ENCODE measurements around the gene KRTAP10-12. TPM values are rescaled to one million over a fixed set of nuclear protein-coding genes. Genes with fewer than 3 reads are reported as not detected.

KRTAP10-12 gene
- total and polyA plus RNA-seq, 10 donors, result not detected

- H3K36me3 ChIP-seq, result no peaks in the 10 kb centered on the region
- H3K27me3 ChIP-seq (replicated peaks in 1 of 7), result peaks cover 0 to 25% (median 0%) of the 10 kb centered on the region in 7 donors
- peaks cover 3 to 50% (median 38%) of the 10 kb centered on the region in 8 donors for H3K9me3 ChIP-seq
- no peak for DNase-seq
- no peaks in the 10 kb centered on the region for H3K4me1 ChIP-seq
- no peak overlapping the region for H3K4me3 ChIP-seq
- TF ChIP-seq CTCF (IDR thresholded peaks at IDR 0.05 in 8 of 11, conservative IDR thresholded peaks at IDR 0.05 in 3 of 11), result no peak
- no peak for TF ChIP-seq POLR2A (IDR thresholded peaks at IDR 0.05)
- no peak for TF ChIP-seq POLR2AphosphoS5 (IDR thresholded peaks at IDR 0.05)
- intact Hi-C loops (cut with DNase I; ENCODE audit: low total_unique reads), result loop anchor here (5.0 kb wide), 1 partner anchor 133 kb away; the partner anchor contains the start of gene KRTAP10-7
- no peak overlapping the region for H3K27ac ChIP-seq
- WGBS, 5 donors, result 93 to 95% (median 94%) methylated on average over 16 to 17 of the region's 17 CpGs
These were observed 37.9 kb downstream of the KRTAP10-12 start for GRCh38 chr21:44734841-44735240.

GRCh38 chr21:44735821-44736220 is 38.8 kb downstream of the KRTAP10-12 start:
- Histone ChIP-seq H3K36me3 (no peaks in the 10 kb centered on the region), H3K27ac (no peak overlapping the region), H3K4me3 (no peak overlapping the region), H3K9me3 (peaks cover 3 to 51% (median 38%) of the 10 kb centered on the region in 8 donors), H3K4me1 (no peaks in the 10 kb centered on the region), H3K27me3 (replicated peaks in 1 of 7) (peaks cover 0 to 21% (median 0%) of the 10 kb centered on the region in 7 donors)
- 79 to 92% (median 83%) methylated on average over 1 to 6 of the region's 6 CpGs for WGBS, 5 donors
- no peak for DNase-seq
- TF ChIP-seq CTCF (IDR thresholded peaks at IDR 0.05 in 8 of 11, conservative IDR thresholded peaks at IDR 0.05 in 3 of 11), result no peak
- TF ChIP-seq POLR2A (IDR thresholded peaks at IDR 0.05), result no peak
- intact Hi-C loops (cut with DNase I; ENCODE audit: low total_unique reads), result no loop called here

DNA sequence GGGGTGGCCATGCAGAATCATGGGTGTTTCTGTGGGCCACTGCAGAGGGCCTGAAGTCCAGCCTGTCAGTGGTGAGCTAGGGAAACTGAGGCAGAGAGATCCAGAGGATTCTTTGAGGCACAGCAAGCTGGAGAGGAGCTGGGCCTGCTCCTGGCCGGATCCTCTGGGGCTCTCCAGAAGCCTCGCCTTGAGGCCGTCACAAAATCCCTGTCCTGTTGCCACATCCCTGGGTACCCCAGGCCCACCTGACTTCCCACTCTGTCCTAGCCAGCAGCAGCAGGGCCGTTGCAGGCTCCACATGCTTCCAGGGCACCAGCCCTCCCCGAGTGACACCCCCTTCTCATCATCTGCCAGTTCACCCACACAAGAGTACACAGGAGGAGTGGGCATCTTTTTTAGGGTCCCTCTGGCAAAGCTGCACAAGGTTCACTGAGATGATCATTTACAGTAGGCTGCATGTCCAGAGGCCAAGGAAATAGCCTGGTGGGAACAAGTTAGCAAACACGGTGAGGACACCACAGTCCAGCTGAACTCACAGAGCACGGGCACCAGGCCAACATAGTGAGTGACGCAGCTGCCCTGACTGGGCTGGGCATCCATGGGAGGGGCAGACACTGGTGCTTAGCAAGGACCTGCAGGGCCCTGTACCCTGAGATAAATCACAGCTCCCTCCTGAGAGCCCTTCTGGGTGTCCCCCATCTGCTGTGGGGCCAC is 39.5 kb downstream of the KRTAP10-12 start:
- Histone ChIP-seq H3K4me3 (no peak overlapping the region), H3K27me3 (replicated peaks in 1 of 7) (peaks cover 0 to 19% (median 0%) of the 10 kb centered on the region in 7 donors), H3K36me3 (no peaks in the 10 kb centered on the region), H3K9me3 (peaks cover 3 to 51% (median 38%) of the 10 kb centered on the region in 8 donors), H3K4me1 (no peaks in the 10 kb centered on the region), H3K27ac (no peak overlapping the region)
- no peak for DNase-seq
- 79 to 95% (median 88%) methylated on average over 8 of the region's 8 CpGs for WGBS, 5 donors
- no peak for TF ChIP-seq CTCF (IDR thresholded peaks at IDR 0.05 in 8 of 11, conservative IDR thresholded peaks at IDR 0.05 in 3 of 11)
- no peak for TF ChIP-seq POLR2AphosphoS5 (IDR thresholded peaks at IDR 0.05)
- TF ChIP-seq POLR2A (IDR thresholded peaks at IDR 0.05), result no peak
- intact Hi-C loops (cut with DNase I; ENCODE audit: low total_unique reads), result no loop called here

GRCh38 chr21:44737706-44738354 is 40.9 kb downstream of the KRTAP10-12 start:
- intact Hi-C loops (cut with DNase I; ENCODE audit: low total_unique reads), result no loop called here
- Histone ChIP-seq H3K4me1 (no peaks in the 10 kb centered on the region), H3K9me3 (peaks cover 3 to 51% (median 38%) of the 10 kb centered on the region in 8 donors), H3K27ac (no peak overlapping the region), H3K4me3 (no peak overlapping the region), H3K27me3 (replicated peaks in 1 of 7) (peaks cover 0 to 16% (median 0%) of the 10 kb centered on the region in 7 donors), H3K36me3 (no peaks in the 10 kb centered on the region)
- 67 to 77% (median 71%) methylated on average over 3 of the region's 3 CpGs for WGBS, 5 donors
- no peak for DNase-seq
- TF ChIP-seq POLR2A (IDR thresholded peaks at IDR 0.05) (no peak), POLR2AphosphoS5 (IDR thresholded peaks at IDR 0.05) (no peak), CTCF (IDR thresholded peaks at IDR 0.05 in 8 of 11, conservative IDR thresholded peaks at IDR 0.05 in 3 of 11) (no peak)

Measured in spleen (tissue), 11 donors.